ENCODE results near the gene CD48.

- TF ChIP-seq CTCF (IDR thresholded peaks at IDR 0.05; ENCODE audit: poor library complexity) (no peak), EZH2 (IDR thresholded peaks at IDR 0.05; ENCODE audit: borderline replicate concordance) (no peak)
These were observed 82.1 kb downstream of the CD48 start for GRCh38 chr1:160629286-160630210.
